Left lobe of liver (tissue), 2 donors: ENCODE measurements around the gene NEK11. TPM values are rescaled to one million over a fixed set of nuclear protein-coding genes. Genes with fewer than 3 reads are reported as not detected.

Source experiments
- ATAC-seq: fragments of 200-7000 bp; cut with Tn5 transposase; one replicate; pipeline ENCODE4 v1.9.1; 2020; ENCODE audit warnings: mild to moderate bottlenecking, moderate library complexity
- DNase-seq: peaks from one replicate; pipeline ENCODE4 v3.0.0-alpha.2; 2020; ENCODE audit warnings: low spot score
- total RNA-seq: library from RNA; stranded (reverse); gene quantifications from one replicate; pipeline ENCODE4 v1.2.1, GENCODE V29; 2021
- donor health status: DM: no; HTN: no; CAD: no; lungs with moderate emphysema.
- donor health status: DM: no; HTN: yes; CAD: no.

NEK11 gene
- total RNA-seq, 1 donor from 2014 or later = 0.48 TPM

GRCh38 chr3:131393868-131394267 lies 367.2 kb downstream of the NEK11 start:
- ATAC-seq = no peak
- DNase-seq = no peak

GRCh38 chr3:131394400-131394799 lies 367.7 kb downstream of the NEK11 start:
- ATAC-seq = peak; percentile 66

DNA sequence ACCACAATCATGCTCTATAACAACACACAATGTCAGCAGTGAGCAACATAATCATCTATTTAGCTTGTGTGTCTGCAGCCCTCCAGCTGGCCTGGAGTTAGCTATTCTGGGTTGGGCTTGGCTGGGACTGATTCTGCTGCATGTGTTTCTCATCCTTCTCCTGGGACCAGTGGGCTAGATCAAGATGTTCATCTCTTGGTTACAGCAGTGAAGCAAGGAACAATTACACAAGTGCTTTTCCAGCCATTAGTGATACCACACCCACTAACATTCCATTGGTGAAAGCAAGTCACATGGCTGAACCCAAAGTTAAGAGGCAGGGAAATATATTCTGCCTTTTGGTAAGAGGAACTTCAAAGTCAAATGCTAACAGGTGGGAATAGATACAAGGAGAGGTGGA lies 369.5 kb downstream of the NEK11 start:
- ATAC-seq (no peak), DNase-seq (no peak)

More at GRCh38 chr3:131394400-131394799, 367.7 kb downstream of the NEK11 start:
- no peak for DNase-seq

DNA sequence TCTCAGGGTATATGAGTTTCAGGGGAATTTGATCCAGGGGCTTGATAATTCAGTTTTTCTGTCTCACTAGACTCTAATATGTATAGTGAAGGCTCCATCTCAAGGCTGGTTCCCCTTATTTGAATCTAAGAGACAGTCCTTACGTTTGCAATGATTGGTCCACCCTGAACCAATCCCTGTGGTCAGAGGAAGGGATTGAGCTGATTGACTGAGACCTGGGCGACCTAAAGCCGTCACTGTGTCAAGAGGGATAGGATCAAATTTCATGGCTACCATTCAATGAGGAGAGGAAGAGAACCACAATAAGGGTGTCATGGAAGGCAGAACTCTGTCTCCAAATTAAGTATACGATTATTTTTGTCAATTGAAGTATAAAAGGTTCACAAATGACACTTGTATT lies 371.2 kb downstream of the NEK11 start:
- ATAC-seq (no peak), DNase-seq (no peak)

Other genes starting within 250 kb of the NEK11 start
- gene ATP2C1, start 132.8 kb upstream of the NEK11 start, total RNA-seq = 21.4 TPM
- gene ASTE1, start 52 bp upstream of the NEK11 start, total RNA-seq = 4.5 TPM